Body of pancreas (tissue), 4 donors: ENCODE results near the gene PDE4D. TPM values are rescaled to one million over a fixed set of nuclear protein-coding genes. Genes with fewer than 3 reads are reported as not detected.

Experiments used
- ATAC-seq: fragments of 150-250 bp; one replicate; pipeline ENCODE4 v1.9.1; 2016
- DNase-seq, 4 donors: peaks; one replicate each; pipeline ENCODE4 v3.0.0-alpha.2; 2019
- H3K27ac ChIP-seq, 4 donors: fragments of 200-600 bp; sonication (generic); 1 replicate in 3 of 4; 2 replicates in 1 of 4; pipeline versions ENCODE4 v1.5.1 to v1.6.1; 2016 to 2019; ENCODE audit warnings: mild to moderate bottlenecking in 1 of 4, mixed read lengths in 1 of 4, moderate library complexity in 1 of 4
- H3K27me3 ChIP-seq, 2 donors: fragments of 200-600 bp; sonication (generic); one replicate each; pipeline ENCODE4 v1.6.0; 2016; ENCODE audit warnings: mild to moderate bottlenecking in 1 of 2
- H3K36me3 ChIP-seq, 2 donors: fragments of 200-600 bp; sonication (generic); replicated peaks in 1 of 2; 2 replicates each; pipeline ENCODE4 v1.5.1; 2016; ENCODE audit warnings: low read depth in 2 of 2; ENCODE audit not compliant: insufficient read depth in 1 of 2
- H3K4me1 ChIP-seq: fragments of 200-600 bp; sonication (generic); one replicate; pipeline ENCODE4 v1.6.0; 2016
- H3K4me3 ChIP-seq, 2 donors: fragments of 200-600 bp; sonication (generic); 1 replicate in 1 of 2; 2 replicates in 1 of 2; pipeline ENCODE4 v1.5.1; 2016 to 2019
- H3K9me3 ChIP-seq, 3 donors: fragments of 200-600 bp; sonication (generic); 1 replicate in 2 of 3; 2 replicates in 1 of 3; pipeline ENCODE4 v1.5.1; 2016
- POLR2A ChIP-seq, 3 donors: fragments of 450-650 bp; IDR thresholded peaks; one replicate each; pipeline ENCODE4 v1.6.1; 2016; ENCODE audit warnings: antibody characterized with exemption in 3 of 3, mild to moderate bottlenecking in 2 of 3
- WGBS, 2 donors: methylation state at CpG; one replicate each; pipeline ENCODE4 v1.1.5; 2017; 5-methylcytosine and 5-hydroxymethylcytosine counted together
- intact Hi-C: fragments of 100-400 bp; cut with DNase I; formaldehyde crosslinking; loops from one replicate; pipeline ENCODE4 v1.15.1; 2023
- total RNA-seq, 2 donors: library from RNA; depleted of rRNA; stranded (reverse); fragments of >200 nt; gene quantifications; one replicate each; pipeline ENCODE4 v1.1.0, GENCODE V29; 2016
- TF ChIP-seq, protein P1 (sequence below), 7 experiments: fragments of 450-650 bp in 4 of 7; fragments of 200-600 bp in 3 of 7; sonication (generic) in 3 of 7; IDR thresholded peaks; one replicate each; pipeline ENCODE4 v1.5.1; 2016 to 2019; ENCODE audit warnings: antibody characterized with exemption in 7 of 7

The PDE4D gene
- total RNA-seq, 2 donors from 2014 or later: 8.6 to 9.2 TPM

DNA sequence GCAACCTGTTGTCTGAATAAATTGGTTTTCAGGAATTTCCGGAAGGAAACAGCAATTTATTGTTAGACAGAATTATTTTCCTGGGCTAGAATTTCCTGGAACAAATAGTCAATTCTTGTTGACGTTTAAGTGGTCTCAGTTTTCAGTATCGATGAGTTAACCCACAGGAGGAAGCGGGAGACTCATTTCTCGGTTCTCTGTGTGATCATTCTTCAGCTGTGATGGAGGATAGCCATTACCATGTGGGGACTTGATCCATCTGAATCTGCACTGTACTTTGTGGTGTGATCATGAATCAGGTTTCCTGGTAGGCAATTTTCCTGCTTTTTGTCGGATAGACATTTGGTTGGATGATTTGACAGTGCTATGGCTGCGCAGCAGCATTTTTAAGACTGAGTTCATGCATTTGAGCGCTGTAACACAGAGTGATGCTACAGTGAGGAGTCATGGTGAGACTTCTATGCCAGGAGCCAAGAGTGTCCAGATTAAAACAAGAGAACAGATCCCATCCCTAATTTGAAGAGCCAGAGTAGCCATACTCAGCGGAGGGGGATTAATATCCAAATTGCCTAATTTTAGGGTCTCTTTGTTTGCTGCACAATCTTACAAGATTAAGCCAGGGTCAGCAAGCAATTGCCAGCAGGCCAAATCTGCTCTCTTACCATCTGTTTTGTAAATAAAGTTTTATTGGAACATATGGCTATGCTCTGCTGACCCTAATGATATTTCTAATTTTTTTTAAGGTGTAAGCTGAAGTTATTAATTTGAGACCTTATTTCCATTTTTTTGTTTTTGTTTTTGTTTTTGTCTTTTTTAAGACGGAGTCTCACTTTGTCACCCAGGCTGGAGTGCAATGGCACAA lies 954.7 kb downstream of the PDE4D start:
- no peak overlapping the region for H3K4me3 ChIP-seq
- ATAC-seq (no peak), DNase-seq (no peak)
- H3K4me1 ChIP-seq: peaks cover 19% of the 10 kb centered on the region
- H3K27me3 ChIP-seq: no peaks in the 10 kb centered on the region
- 87 to 91% methylated on average over 10 of the region's 10 CpGs for WGBS, 2 donors
- intact Hi-C loops: no loop called here
- H3K9me3 ChIP-seq: no peaks in the 10 kb centered on the region
- no peaks in the 10 kb centered on the region for H3K36me3 ChIP-seq
- TF ChIP-seq, protein P1, sequence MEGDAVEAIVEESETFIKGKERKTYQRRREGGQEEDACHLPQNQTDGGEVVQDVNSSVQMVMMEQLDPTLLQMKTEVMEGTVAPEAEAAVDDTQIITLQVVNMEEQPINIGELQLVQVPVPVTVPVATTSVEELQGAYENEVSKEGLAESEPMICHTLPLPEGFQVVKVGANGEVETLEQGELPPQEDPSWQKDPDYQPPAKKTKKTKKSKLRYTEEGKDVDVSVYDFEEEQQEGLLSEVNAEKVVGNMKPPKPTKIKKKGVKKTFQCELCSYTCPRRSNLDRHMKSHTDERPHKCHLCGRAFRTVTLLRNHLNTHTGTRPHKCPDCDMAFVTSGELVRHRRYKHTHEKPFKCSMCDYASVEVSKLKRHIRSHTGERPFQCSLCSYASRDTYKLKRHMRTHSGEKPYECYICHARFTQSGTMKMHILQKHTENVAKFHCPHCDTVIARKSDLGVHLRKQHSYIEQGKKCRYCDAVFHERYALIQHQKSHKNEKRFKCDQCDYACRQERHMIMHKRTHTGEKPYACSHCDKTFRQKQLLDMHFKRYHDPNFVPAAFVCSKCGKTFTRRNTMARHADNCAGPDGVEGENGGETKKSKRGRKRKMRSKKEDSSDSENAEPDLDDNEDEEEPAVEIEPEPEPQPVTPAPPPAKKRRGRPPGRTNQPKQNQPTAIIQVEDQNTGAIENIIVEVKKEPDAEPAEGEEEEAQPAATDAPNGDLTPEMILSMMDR (IDR thresholded peaks at IDR 0.05): no peak
- no peak for TF ChIP-seq POLR2A (IDR thresholded peaks at IDR 0.05)
- no peak overlapping the region for H3K27ac ChIP-seq

- Histone ChIP-seq H3K4me3 (no peak overlapping the region), H3K36me3 (no peaks in the 10 kb centered on the region), H3K4me1 (peaks cover 19% of the 10 kb centered on the region), H3K9me3 (no peaks in the 10 kb centered on the region), H3K27me3 (no peaks in the 10 kb centered on the region), H3K27ac (no peak overlapping the region)
- 87 to 90% methylated on average over 4 to 13 of the region's 19 CpGs for WGBS, 2 donors
- intact Hi-C loops: no loop called here
- TF ChIP-seq, protein P1 (IDR thresholded peaks at IDR 0.05): no peak
- no peak for TF ChIP-seq POLR2A (IDR thresholded peaks at IDR 0.05)
- ATAC-seq (no peak), DNase-seq (no peak)
These were observed 956.4 kb downstream of the PDE4D start for GRCh38 chr5:58937031-58937681.

DNA sequence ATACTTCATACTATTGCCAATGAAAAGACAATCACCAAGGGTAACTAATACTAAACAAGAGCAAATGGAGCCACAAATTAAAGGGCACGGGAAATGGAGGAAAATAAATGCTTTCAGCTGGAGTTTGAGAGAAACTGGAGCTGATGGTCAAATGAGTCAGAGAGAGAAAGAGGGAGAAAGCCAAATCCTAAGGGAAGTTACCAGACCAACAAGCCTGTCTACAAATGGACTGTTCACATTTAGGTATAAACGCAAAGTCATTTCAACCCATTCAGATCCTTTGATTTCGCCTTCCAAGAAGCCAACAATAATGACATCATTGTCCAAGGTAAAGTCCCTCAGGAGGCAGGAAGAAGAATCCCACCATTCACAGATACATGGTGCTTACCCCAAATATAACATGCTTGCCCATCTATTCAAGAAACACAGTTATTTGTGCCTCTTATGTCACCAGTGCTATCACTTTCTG lies 958.9 kb downstream of the PDE4D start:
- intact Hi-C loops: no loop called here
- 44 to 56% methylated on average over 3 of the region's 3 CpGs for WGBS, 2 donors
- DNase-seq: no peak
- Histone ChIP-seq H3K9me3 (no peaks in the 10 kb centered on the region), H3K27ac (no peak overlapping the region), H3K27me3 (no peaks in the 10 kb centered on the region), H3K4me1 (no peaks in the 10 kb centered on the region), H3K4me3 (no peak overlapping the region), H3K36me3 (no peaks in the 10 kb centered on the region)
- no peak for ATAC-seq
- TF ChIP-seq, protein P1 (IDR thresholded peaks at IDR 0.05): no peak
- no peak for TF ChIP-seq POLR2A (IDR thresholded peaks at IDR 0.05)

DNA sequence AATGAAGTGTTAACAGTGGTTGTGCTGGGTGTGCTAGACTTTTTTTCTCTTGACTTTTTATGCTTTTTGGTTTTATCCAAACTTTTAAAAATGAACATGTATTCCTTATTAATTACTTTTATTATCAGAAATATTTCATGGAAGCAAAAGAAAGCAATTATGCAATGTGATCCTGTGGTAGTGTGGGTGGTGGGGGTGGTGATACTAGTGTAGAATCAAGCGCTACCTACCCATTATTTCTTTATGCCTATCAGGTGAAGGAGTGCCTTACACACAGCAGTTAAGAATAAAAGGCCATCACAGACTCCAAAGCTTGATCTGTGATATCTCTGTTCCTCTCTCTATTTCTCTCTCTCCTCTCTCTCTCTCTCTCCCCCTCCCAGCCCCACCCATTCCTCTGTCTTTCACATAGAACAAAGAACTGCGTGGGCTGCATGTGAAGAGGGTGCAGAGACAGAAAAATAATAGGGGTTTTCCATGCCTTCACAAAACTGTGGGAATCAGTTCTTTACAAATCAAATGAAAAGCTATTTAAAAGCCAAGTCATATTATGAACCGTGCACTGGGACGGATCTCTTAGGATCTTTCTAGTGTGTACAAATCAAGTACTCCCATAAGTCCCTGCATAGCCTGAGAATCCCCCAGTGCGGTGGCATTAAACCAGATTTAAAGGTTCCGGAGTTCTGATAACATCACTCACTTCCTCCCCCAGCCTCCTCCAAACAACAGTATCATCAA lies 959.5 kb downstream of the PDE4D start:
- no peak overlapping the region for H3K4me3 ChIP-seq

More for the DNA sequence above, 959.5 kb downstream of the PDE4D start:
- Histone ChIP-seq H3K27ac (no peak overlapping the region), H3K36me3 (no peaks in the 10 kb centered on the region), H3K4me1 (no peaks in the 10 kb centered on the region), H3K9me3 (no peaks in the 10 kb centered on the region), H3K27me3 (no peaks in the 10 kb centered on the region)
- no peak for DNase-seq
- no peak for TF ChIP-seq POLR2A (IDR thresholded peaks at IDR 0.05)
- TF ChIP-seq, protein P1 (IDR thresholded peaks at IDR 0.05): no peak
- intact Hi-C loops: no loop called here
- 65 to 74% methylated on average over 6 of the region's 6 CpGs for WGBS, 2 donors
- no peak for ATAC-seq
